ENCODE measurements around the gene SERPINC1. TPM values are rescaled to one million over a fixed set of nuclear protein-coding genes. Genes with fewer than 3 reads are reported as not detected.

SERPINC1 gene
- total RNA-seq, 4 donors from 2014 or later: 1.1 TPM; not detected in 3

- WGBS, 2 donors (ENCODE audit: low coverage in 1 of 2): 10 to 13% methylated on average over 2 of the region's 2 CpGs
Measured at GRCh38 chr1:173866413-173867115, 50.6 kb downstream of the SERPINC1 start.

DNA sequence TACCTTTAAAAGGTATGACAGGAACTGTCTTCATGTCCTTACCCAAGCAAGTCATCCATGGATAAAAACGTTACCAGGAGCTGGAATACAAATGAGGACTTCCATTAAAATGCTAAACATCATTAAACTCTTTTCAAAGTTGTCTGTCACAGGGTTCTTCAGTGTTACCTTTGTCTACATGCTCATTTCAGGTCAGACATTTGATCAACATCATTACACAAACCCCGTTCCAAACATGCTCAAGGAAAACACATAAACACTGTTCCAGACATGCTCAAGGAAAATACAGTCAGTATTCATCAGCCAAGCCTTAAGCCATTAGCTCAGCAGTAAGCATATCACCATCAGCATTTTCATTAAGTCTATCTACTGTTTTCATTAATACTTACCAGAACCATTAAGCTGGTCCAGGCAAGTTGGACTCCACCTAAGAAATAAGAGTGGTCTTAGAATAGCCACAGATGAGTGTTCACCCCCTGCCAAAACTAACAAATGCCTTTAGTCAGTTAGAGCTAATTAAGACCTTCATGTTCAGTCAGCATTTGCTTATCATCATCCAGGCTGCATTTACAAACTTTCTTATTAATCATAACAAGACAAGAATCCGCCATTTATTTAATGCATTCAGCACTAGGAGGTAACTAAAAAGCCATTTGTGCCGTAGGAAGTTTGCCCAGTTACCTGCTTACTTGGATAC, 51.5 kb downstream of the SERPINC1 start:
- Histone ChIP-seq H3K4me1 (peaks cover 10 to 47% (median 34%) of the 10 kb centered on the region in 4 donors), H3K36me3 (peaks cover 0 to 27% (median 13%) of the 10 kb centered on the region in 4 donors), H3K27ac (peak overlapping the region in 3 of 4 donors; percentile 24 to 98 (median 96)), H3K9me3 (no peaks in the 10 kb centered on the region), H3K27me3 (no peaks in the 10 kb centered on the region), H3K4me3 (peak overlapping the region in 2 of 4 donors; percentile 71 to 75)
- in situ Hi-C loops (cut with MboI; ENCODE audit: low pct_ligation_motif_present in 1 of 4, low pct_unique_long_range_greater_than_20kb in 1 of 4, low sequenced_read_pairs in 3 of 4) (no loop called here), intact Hi-C loops (cut with DNase I; ENCODE audit: low total_unique reads) (no loop called here)
- no peak for DNase-seq
- 24 to 30% methylated on average over 2 to 4 of the region's 4 CpGs for WGBS, 2 donors (ENCODE audit: low coverage in 1 of 2)
- no peak for TF ChIP-seq POLR2AphosphoS5 (IDR thresholded peaks at IDR 0.05)
- no peak for TF ChIP-seq POLR2A (IDR thresholded peaks at IDR 0.05)
- no peak for TF ChIP-seq CTCF (IDR thresholded peaks at IDR 0.05)
- no peak for TF ChIP-seq EP300 (IDR thresholded peaks at IDR 0.05; ENCODE audit: low read depth)

More at GRCh38 chr1:173866413-173867115, 50.6 kb downstream of the SERPINC1 start:
- H3K4me3 ChIP-seq: peak overlapping the region in 3 of 4 donors; percentile 57 to 75 (median 71)
- no peaks in the 10 kb centered on the region for H3K9me3 ChIP-seq
- TF ChIP-seq EP300 (IDR thresholded peaks at IDR 0.05; ENCODE audit: low read depth) (no peak), POLR2AphosphoS5 (IDR thresholded peaks at IDR 0.05) (no peak), CTCF (IDR thresholded peaks at IDR 0.05) (no peak), POLR2A (IDR thresholded peaks at IDR 0.05) (no peak)
- peak overlapping the region; percentile 95 to 98 (median 97) for H3K27ac ChIP-seq
- no peaks in the 10 kb centered on the region for H3K27me3 ChIP-seq
- intact Hi-C loops (cut with DNase I; ENCODE audit: low total_unique reads) (no loop called here), in situ Hi-C loops (cut with MboI; ENCODE audit: low pct_ligation_motif_present in 1 of 4, low pct_unique_long_range_greater_than_20kb in 1 of 4, low sequenced_read_pairs in 3 of 4) (no loop called here)
- peaks cover 10 to 52% (median 34%) of the 10 kb centered on the region in 4 donors for H3K4me1 ChIP-seq
- no peak for DNase-seq
- peaks cover 0 to 27% (median 13%) of the 10 kb centered on the region in 4 donors for H3K36me3 ChIP-seq

DNA sequence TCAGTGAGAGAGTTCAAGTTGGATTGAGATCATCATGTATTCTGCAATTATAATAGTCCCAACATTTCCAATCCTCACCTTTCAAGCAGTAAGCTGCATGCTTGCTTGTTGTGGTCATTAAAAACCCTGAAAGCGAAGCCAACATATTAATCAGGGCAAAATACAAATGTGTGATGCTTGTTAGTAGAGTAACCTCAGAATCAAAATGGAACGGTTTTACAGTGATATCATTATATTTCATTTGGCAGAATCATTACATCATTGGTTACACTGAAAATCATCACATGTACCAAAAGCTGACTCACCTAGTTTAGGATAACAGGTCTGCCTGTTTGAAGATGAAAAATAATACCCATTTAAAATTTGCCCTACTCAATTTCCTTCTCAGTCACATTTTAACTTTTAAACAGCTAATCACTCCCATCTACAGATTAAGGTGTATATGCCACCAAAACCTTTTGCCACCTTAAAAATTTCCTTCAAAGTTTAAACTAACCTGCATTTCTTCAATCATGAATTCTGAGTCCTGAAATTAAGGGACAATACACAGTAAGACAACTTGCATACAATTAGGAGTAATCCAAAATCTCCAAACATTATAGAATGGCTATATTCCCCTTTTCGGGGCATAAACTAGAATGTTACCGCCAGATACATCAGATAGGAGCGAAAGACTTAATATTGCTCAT, 52.8 kb downstream of the SERPINC1 start:
- peaks cover 0 to 30% (median 13%) of the 10 kb centered on the region in 4 donors for H3K36me3 ChIP-seq
- 64 to 75% methylated on average over 5 of the region's 5 CpGs for WGBS, 2 donors (ENCODE audit: low coverage in 1 of 2)
- no peak for DNase-seq
- H3K27ac ChIP-seq: no peak overlapping the region
- H3K4me1 ChIP-seq: peaks cover 10 to 34% (median 25%) of the 10 kb centered on the region in 4 donors
- no peak overlapping the region for H3K4me3 ChIP-seq
- no peaks in the 10 kb centered on the region for H3K27me3 ChIP-seq
- TF ChIP-seq CTCF (IDR thresholded peaks at IDR 0.05): no peak
- no peak for TF ChIP-seq POLR2AphosphoS5 (IDR thresholded peaks at IDR 0.05)
- no peak for TF ChIP-seq POLR2A (IDR thresholded peaks at IDR 0.05)
- no peak for TF ChIP-seq EP300 (IDR thresholded peaks at IDR 0.05; ENCODE audit: low read depth)
- intact Hi-C loops (cut with DNase I; ENCODE audit: low total_unique reads) (no loop called here), in situ Hi-C loops (cut with MboI; ENCODE audit: low pct_ligation_motif_present in 1 of 4, low pct_unique_long_range_greater_than_20kb in 1 of 4, low sequenced_read_pairs in 3 of 4) (no loop called here)
- H3K9me3 ChIP-seq: no peaks in the 10 kb centered on the region

Measured in transverse colon (tissue), 4 donors.